HG02759 (cell line): ENCODE results near the gene PAXIP1.

ENCODE experiments used
- ATAC-seq: cut with Tn5 transposase; IDR thresholded peaks from one replicate; pipeline ENCODE4 v1.9.1; 2021; ENCODE audit warnings: mild to moderate bottlenecking, moderate library complexity; ENCODE audit not compliant: unreplicated experiment

PAXIP1 gene

GRCh38 chr7:154896076-154896475 is 106.8 kb downstream of the PAXIP1 start:
- ATAC-seq = no peak
